ENCODE measurements around the gene ATOX1.

The ATOX1 gene

GRCh38 chr5:151770383-151771258, 12.2 kb upstream of the ATOX1 start:
- peak; percentile 91 for DNase-seq

DNA sequence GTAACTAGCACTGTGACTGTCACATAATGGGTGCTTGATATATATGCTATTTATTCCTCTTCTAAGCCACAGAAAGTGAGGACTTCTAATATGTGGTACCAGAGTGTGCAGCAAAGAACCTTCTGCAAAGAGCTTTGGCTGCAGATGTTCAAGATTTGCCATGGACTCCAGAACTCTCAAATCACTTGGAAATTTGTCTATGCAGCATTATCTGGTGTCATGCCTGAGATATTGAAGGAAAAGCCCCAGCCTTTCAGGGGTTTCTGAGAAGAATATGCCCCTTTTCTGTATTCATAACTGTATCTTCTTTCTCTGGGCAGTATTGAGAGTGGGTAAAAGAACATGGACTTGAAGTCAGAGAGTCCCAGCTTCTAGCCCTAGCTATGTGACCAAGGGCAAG, 8.5 kb upstream of the ATOX1 start:
- DNase-seq, result no peak

GRCh38 chr5:151764801-151765200, 6.4 kb upstream of the ATOX1 start:
- no peak for DNase-seq

GRCh38 chr5:151758141-151758429, 346 bp downstream of the ATOX1 start:
- DNase-seq, result no peak

- DNase-seq, result no peak
Measured at GRCh38 chr5:151757233-151758140, 944 bp downstream of the ATOX1 start.

DNA sequence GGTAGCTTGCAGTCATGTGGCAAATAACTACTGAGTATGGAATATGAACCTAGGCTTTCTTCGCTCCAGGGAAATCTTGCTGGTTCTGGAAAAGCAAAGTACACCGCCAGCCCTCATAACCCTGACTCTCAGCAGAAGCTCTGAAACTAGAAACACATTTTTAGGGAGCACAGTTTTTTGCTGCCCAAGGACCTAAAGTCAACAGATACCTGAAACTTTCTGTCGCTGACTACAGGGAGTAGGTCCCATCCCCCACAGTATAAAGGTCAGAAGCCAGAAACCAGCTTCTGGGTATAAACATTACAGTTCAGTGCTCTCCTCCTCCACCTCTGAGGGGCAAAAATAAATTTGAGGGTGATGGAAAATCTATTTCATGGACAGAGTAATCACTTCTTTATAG, 3.0 kb downstream of the ATOX1 start:
- DNase-seq, result no peak

DNA sequence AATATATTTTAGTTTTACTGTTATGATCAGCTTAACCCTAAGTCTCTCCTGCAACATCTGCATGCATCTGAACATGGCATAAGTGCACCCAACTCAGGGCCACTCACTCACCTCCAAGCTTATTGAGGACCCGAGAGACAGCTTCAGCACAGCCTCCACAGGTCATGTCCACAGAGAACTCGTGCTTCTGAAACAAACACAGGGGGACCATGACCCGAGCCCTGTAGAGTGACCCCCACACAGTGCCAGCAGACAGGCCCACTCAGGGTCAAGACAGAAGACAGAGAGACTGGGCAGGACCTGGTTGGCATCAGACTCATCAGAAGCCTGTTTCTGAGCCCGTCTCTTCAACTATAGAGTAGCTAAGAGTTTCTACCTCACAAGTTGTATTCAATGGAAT, 6.8 kb downstream of the ATOX1 start:
- DNase-seq, result no peak

DNA sequence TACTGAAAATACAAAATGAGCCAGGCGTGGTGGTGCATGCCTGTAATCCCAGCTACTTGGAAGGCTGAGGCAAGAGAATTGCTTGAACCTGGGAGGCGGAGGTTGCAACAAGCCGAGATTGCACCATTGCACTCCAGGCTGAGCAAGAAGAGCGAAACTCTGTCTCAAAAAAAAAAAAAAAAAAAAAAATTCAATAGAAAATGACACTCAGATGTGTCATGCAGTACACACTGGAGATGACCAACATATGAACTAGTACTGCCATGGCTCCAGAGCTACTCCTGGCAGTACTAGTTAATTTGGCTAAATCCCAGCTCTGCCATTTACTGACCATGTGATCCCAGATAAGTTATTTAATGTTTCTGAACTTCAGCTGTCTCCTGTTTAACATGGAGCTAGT, 7.3 kb downstream of the ATOX1 start:
- DNase-seq, result no peak

DNA sequence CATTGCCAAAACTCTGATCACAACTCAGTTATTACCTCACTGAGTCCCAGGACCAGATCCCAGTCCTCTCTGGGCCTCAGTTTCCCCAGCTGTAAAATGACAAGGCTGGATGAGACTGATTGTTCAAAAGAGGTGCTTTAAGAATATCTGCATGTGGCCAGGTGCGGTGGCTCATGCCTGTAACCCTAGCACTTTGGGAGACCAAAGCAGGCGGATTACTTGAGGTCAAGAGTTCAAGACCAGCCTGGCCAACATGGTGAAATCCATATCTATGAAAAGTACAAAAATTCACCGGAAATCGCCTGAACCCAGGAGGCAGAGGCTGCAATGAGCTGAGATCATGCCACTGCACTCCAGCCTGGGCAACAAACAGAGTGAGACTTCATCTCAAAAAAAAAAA, 8.3 kb downstream of the ATOX1 start:
- no peak for DNase-seq

- no peak for DNase-seq
Measured at GRCh38 chr5:151745071-151745705, 13.2 kb downstream of the ATOX1 start.

DNA sequence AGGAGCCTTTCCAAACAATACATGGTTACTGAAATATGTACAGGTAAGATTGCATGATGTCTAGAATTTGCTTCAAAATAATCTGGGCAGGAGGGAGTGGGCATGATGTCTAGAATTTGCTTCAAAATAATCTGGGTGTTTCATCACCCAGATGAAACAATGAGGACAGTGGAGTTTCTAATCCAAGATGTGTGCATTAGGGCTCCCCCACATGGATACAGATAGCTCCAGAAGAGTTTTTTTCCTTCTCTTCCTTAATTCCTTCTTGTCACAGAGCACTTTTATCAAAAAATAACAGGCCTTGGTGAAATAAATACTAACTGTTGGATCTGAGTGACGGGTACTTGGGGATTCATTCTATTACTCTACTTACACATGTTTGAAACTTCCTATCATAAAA, 14.9 kb downstream of the ATOX1 start:
- no peak for DNase-seq

GRCh38 chr5:151742870-151743294, 15.5 kb downstream of the ATOX1 start:
- peak; percentile 79 for DNase-seq

- no peak for DNase-seq
Measured at GRCh38 chr5:151741678-151742423, 16.6 kb downstream of the ATOX1 start.

DNA sequence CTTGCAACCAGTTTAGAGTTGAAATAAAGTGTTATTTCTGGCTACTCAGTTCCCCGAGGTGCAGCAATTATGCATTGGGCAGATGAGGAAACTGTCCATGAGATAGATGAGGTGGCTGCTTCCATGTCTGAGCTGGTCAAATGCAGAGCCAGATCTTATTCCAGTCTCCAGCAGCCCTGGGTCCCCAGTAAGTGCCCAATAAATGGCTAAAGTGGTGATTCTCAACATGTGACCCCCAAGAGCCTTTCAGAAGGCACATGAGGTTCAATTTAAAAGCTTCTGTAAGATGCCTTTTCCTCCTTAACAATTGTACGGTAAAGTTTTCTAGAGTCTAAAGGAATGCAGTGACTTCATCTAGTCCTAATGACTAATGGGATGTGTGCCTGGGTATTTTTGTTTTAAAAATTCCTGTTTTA, 17.5 kb downstream of the ATOX1 start:
- no peak for DNase-seq

GRCh38 chr5:151740336-151740942, 18.0 kb downstream of the ATOX1 start:
- DNase-seq, result peak; percentile 92

DNA sequence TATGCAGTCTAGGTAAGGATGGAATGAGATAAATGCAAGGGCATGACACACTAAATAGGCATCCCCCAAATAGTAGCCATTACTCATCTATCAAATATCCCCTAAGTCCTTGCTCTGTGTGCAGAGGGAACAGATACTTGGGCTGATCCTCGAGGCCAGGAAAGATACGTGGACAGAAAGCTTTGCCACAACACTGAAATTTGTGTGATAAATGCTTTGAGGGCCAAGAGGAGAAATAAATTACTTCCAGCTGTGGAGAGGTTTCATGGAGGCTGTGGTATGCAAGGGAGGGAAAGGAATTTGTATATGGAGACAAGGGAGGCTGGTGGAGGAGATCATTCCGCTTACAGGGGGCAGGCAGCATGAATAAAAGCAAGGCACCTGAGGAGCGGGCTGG, 18.5 kb downstream of the ATOX1 start:
- no peak for DNase-seq

- no peak for DNase-seq
Measured at GRCh38 chr5:151739395-151739794, 19.0 kb downstream of the ATOX1 start.

- DNase-seq, result no peak
Measured at GRCh38 chr5:151738125-151738848, 20.1 kb downstream of the ATOX1 start.

DNA sequence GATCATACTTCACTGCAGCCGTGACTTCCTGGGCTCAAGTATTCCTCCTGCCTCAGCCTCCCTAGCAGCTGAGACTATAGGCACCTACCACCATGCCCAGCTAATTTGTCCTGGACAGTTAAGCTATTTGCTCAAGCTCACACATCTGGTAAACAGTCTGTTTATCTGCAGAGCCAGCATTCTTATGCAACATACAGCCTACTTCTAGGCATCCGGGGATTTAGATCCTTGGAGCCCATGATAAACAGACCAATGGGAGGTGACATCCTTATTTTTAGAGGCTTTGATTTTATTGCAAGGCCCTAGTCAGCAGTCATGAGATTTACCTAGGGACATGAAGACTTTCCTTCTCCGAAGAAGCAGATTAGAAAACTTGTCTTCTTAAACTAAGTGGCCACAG, 21.0 kb downstream of the ATOX1 start:
- DNase-seq, result no peak

GRCh38 chr5:151735646-151736045, 22.8 kb downstream of the ATOX1 start:
- no peak for DNase-seq

DNA sequence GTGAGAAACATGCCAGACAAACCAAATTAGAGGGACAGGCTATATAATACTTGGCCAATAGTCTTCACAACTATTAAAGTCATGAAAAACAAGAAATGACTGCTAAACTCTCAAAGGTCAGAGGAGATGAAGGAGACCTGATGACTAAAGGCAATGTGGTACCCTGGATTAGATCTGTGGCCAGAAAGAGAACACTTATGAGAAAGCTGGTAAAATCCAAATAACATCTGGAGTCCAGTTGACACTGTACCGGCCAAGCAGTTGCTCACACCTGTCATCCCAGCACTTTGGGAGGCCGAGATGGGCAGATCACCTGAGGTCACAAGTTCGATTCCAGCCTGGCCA, 24.4 kb downstream of the ATOX1 start:
- DNase-seq, result no peak

Data from femur (tissue), 1 donor.